ENCODE results near the gene ROR2.

The ROR2 gene

DNA sequence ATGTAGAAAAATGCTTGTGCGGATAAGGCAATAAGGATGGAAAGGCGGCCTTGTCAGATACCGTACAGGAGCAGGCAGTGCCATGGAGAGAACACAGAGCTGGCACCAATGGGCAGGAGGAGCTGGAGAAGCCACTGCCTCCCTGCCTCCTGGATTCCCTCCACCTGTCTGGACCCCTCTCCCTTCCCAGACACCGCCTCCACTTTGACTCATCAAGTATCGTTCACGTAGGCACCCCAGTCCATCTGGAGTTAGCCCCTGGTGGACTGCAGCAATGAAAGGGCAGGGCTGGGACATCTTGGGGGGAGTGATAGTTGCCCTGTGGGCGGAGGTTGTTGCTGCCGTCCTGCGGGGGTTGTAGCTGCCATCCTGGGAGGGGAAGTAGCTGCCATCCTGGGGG lies 232.0 kb downstream of the ROR2 start:
- DNase-seq (ENCODE audit: low read depth in 2 of 2), result no peak

DNA sequence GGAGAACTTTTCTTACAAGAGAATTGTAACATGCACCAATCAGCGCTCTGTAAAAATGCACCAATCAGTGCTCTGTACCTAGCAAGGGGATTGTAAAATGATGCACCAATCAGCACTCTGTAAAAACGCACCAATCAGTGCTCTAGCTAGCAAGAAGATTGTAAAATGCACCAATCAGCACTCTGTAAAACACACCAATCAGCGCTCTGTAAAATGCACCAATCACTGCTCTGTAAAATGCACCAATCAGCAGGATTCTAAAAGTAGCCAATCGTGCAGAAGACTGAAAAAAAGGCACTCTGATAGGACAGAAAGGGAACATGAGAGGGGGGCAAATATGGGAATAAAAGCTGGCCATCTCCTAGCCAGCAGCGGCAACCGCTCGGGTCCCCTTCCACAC lies 233.2 kb downstream of the ROR2 start:
- DNase-seq (ENCODE audit: low read depth in 2 of 2), result no peak

DNA sequence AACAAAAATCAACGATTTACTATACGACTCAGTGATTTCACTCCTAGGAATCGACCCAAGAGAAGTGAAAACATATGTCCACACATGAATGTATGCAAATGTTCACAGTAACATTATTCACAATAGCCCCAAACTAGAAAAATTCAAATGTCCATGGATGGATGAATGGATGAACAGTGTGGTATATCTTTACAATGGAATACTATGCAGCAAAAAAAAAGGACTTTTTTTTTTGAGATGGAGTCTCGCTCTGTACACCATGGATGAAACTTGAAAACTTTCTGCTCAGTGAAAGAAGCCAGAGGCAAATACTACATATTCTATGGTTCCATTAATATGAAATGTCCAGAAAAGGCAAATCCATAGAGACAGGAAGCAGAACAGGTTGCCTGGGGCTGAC lies 233.8 kb downstream of the ROR2 start:
- DNase-seq (ENCODE audit: low read depth in 2 of 2), result no peak

DNA sequence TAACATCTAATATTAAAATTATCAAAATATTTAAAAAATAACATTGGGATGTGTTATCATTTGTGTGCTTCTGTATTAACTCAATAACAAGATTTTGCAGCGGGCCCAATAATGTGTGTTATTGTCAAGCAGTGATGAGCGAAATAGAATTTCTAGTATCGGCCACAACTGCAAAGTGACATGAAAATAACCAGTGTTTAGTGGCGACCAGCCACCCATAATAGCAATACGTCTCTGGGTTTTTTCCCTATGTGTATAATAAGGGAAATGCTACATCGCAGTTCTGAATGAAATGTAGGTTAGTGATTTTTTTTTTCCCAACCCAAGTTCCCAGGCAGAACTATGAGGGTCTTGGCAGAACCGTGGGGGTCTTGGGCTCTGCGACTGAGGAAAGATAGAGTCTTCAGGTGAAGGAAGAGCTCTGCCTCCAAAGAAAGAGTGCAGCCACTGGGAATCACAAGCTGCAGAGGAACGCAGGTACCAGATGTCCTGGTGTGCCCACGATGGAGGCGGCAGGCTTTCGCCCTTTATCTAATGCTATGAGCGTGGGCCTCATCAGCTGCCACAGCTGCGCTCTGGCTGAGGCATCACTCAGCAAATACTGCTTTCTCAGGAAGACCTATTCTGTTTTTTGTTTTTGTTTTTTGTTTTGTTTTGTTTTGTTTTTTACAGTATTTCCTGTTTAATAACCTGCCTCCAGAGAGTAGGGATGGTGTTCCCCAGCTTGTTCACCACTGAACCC lies 235.0 kb downstream of the ROR2 start:
- no peak for DNase-seq (ENCODE audit: low read depth in 2 of 2)

DNA sequence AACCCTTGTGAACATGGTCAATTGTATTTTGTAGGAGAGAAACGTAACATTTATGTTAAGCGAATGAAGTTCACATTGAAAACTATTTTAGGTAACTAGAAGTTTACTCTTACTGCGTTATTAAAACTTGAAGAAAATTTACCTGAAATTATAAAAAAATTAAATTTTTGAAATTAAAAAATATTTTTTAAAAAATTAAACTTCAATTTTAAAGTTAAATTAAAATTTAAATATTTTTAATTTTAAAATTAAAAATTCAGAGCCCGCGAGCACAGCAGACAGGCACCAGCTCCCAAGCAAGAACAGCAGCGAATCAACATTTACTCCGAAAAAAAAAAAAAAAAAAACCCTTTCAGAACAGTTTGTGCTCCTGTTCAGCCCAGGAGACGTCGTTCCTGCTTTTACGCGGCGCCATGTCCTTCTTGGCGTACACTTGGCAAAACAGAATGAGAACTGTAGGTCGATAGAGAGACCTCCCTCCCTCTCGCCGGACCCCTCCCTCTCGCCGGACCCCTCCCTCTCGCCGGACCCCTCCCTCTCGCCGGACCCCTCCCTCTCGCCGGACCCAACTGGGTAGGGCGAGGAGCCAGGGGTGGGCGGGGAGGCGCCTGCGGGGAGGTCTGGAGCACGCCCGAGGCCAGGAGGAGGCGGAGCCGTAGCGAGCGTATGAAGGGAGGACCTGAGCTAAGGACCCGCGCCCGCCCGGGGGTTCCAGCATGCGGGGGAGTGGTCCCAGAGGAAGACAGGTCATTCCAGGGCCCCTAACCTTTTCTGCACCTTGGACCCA lies 235.8 kb downstream of the ROR2 start:
- no peak for DNase-seq (ENCODE audit: low read depth in 2 of 2)

DNA sequence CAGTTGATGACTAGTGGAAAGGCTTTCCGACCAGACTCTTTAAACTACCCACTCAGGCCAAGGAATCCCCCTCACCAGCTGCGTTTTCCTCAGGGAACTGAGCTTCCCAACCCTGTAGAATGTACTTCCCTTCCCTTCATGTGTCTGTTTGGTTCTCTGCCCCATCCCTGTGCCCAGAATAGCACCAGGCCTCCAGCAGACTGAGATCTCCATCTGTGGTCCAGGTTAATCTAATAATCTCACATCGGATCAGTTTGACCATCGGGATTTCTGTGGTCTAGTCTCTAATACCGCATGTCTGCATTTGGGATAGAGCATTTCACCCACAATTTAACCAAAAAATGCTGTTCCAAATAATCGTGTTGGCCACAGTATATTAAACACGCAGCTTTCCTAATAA lies 237.2 kb downstream of the ROR2 start:
- DNase-seq (ENCODE audit: low read depth in 2 of 2), result no peak

DNA sequence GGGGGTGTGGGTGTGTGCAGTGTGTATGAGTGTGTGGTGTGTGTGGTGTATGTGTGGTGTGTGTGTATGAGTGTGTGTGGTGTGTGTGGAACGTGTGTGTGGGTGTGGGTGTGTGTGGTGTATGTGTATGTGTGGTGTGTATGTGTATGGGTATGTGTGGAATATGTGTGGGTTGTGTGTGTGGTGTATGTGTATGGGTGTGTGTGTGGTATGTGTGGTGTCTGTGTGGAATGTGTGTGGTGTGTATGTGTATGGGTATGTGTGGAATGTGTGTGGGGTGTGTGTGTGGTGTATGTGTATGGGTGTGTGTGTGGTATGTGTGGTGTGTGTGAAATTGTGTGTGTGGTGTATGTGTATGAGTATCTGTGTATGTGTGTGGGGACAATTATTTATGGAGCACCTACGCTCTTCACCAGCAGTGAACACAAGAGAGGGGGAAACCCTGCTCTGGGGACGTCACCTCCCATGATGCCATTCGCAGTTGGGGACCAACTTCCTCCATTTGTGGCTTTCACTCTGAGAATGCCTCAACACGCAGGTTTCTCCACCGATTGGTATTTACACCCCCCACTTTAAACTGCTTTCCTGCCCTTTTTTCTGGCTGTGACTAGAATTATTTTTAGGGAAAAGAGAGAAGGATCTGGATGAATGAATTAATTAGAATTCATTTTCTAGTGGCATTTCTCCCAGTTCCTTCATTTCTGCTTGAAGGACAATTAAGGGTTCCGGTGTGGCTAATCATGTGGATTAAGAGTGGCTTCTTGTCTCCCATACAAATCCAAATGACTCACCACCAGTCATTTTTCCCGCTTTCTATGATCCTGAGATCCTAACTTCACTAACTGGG lies 238.1 kb downstream of the ROR2 start:
- DNase-seq (ENCODE audit: low read depth in 2 of 2), result peak; percentile 19 to 25

DNA sequence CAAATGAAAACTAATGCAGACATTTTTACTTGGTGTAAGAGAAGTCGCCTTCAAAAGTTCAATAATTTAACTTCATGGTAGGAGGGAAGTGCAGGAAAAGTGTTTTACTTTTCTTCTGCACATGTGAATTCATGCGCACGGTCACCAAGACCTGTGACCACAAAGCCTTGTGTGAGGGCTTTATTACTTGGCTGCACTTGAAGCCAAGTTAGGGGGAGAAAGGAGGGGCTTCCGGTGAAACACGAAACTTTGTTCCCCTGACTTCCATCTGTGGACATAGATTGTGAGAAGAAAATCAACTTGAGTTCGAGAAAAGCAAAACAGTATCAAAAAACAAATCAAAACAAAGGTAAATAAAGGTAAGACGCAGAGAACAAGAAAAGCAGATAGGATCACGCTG lies 239.9 kb downstream of the ROR2 start:
- no peak for DNase-seq (ENCODE audit: low read depth in 2 of 2)

DNA sequence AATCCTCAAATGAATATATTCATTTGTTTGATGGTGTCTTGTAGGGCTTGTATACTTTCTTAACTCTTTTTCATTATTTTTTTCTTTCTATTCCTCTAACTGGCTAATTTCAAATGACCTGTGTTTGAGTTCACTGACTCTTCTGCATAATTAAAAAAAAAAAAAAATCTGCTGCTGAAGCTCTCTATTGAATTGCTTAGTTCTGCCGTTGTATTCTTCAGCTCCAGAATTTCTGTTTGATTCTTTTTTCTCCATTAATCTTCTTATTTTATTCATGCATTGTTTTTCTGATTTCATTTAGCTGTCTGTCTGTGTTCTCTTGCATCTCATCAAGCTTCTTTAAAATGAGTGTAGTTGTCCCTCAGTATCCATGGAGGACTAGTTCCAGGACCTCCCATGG lies 244.6 kb downstream of the ROR2 start:
- no peak for DNase-seq (ENCODE audit: low read depth in 2 of 2)

DNA sequence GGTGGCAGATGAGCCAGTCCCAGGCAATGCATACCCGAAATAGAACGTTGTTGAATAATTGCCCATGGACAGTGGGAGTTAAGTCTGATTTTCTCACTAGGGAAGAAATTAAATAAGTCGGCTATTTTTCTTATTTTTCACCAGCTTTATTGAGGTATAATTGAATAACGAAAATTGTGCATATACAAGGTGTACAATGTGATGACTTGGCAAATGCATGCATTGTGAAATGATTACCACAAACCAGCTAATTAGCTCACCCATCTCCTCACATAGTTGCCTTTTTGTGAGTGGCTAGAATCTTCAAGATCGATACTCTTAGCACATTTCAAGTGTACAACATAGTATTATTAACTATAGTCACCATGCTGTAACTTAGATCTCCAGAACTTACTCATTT lies 249.6 kb downstream of the ROR2 start:
- DNase-seq (ENCODE audit: low read depth in 2 of 2), result no peak

DNA sequence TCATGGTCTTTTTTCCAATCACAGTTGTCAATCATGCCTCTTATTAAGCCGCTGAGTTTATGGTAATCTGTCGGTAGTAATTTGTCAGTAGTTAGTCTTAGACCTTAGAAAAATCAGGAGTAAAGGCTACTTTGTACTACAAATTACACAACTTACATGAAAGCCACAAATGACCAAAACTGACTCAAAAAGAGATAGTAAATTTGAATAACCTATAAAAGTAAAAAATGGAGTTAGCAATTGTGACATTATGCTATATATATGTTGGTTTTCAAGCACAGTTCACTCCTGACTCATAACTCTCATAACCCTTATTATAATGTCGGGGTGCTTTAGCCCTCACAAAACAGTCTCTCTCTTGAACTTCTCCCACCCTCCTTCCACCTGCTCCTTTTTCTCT lies 251.8 kb downstream of the ROR2 start:
- no peak for DNase-seq (ENCODE audit: low read depth in 2 of 2)

DNA sequence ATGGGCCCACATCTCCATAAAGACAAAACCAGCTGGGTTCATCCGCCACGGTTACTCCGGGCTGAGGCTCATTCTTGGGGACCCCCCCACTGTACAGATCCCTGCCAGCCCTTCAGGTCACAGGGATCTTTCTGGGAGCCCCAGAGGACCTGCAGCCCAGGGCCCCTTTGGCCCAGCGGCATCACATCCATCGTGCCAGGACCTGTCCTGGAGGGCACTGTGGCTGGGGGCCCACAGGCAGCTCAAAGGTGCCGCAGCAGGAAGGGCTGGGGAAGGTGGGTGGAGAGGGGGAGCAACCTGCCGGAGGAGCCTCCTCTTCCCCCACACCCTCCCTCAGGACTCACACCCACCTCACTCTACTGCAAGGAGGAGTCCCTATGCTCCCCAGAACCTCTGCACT lies 252.8 kb downstream of the ROR2 start:
- no peak for DNase-seq (ENCODE audit: low read depth in 2 of 2)

DNA sequence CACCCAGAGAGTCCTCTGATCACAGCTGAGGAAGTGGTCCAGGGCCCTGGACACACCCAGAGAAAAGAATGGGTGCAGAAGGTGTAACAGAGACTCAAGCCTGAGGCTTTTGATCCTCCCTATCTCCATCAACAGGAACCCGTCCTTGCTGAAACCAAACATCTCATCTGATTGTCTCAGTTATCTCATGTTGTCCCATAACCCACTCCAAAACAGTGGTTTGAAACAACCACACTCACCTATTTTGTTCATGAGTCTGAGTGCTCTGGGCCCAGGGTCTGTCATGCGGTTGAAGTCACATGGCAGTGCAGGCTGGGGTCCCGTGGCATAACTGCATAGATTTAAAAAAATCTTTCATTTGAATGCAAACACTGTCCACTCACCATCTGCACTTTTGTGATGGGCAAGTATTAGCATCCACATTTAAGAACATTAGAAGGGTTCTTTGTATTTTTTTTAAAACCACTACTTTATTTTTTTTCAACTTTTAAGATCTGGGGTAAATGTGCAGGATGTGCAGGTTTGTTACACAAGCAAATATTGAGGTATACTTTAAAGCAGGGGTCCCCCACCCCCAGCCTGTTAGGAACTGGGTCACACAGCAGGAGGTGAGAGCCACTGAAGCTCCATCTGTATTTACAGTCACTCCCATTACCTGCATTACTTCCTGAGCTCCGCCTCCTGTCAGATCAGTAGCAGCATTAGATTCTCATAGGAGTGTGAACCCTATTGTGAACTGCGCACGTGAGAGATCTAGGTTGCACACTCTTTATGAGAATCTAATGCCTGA lies 255.8 kb downstream of the ROR2 start:
- no peak for DNase-seq (ENCODE audit: low read depth in 2 of 2)

DNA sequence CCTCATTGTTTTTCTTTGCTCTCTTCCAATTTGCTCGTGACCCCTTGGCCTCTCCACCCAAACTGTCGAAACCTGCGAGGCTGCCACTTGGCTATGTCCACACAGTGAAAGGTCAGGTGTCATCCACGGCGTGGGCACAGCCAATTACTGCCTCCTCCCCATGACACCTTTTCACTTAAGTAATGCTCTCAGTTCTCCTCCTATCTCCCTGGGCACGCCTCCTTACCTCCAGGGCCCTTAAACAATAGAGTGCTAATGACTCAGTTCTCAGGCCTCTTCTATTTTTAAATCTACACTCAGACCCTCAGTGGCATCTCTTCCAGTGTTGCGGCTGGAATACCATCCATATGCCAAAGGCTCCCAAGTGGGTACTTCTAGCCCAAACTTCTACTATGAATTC lies 256.8 kb downstream of the ROR2 start:
- no peak for DNase-seq (ENCODE audit: low read depth in 2 of 2)

DNA sequence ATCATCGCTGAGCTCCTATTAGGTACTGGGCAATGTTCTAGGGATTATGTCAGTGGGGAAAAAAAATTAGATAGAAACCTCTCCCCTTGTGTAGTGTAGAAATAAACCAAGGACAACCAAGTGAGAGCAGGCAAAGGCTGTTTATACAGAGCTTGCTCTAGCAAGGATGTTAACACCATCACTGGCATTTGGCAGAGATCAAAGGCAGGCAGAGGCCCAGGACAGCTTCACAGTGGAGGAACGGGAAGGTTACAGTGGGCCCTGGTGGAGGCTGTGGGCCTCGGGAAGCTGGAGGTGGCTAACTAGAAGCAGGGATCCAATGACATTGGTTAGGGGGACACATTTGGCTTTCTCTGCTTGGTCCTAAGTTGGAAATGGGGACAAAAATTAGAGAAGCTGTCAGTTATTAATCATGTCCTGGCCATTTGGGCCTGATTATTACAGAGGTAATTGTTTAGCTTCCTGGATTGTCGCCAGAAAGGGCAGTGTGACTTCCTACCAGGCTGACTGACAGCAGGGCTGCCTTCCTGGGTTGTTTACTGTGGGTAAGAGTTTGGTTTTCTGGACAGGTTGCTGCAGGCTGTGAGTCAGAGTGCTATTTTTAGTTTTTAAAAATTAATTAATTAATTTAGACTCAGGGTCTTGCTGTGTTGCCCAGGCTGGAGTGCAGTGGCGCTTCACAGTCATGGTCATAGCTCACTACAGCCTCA lies 259.3 kb downstream of the ROR2 start:
- no peak for DNase-seq (ENCODE audit: low read depth in 2 of 2)

DNA sequence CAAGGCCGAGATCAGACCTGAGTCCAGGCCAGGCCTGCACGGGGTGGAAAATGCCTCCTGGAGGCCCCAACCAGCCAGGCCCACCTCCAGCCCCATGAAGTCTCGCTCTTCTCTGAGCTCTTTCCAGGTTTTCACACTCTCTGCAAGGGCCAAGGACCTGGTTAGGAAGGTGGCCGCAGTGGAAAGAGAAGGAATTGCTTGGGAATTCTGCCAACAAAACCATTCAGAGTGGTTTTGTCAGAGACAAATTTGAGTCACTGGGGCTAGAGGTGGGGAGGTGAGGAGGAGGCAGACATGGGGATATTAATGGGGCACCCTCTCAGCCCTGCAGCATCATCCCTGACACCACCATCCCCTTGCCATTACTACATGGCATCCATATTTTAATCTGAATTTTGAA lies 261.0 kb downstream of the ROR2 start:
- no peak for DNase-seq (ENCODE audit: low read depth in 2 of 2)

DNA sequence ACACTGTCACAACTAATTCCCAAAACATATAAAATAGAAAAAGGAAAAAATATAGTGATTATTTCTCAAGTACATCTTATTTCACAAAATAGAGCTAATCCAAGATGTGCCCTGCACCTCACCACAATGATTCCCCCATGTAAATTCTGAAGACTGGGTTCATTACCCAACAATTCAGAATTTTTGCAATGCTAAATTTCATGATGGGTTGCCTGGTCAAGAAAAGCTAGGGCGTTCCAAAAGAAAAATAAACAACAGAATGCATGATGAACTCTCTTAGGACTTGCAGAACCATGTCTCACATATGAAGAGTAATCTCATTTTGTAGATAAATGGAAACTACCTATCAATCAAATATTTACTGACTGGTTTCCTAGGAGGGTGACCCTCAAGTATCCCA lies 266.8 kb downstream of the ROR2 start:
- no peak for DNase-seq (ENCODE audit: low read depth in 2 of 2)

DNA sequence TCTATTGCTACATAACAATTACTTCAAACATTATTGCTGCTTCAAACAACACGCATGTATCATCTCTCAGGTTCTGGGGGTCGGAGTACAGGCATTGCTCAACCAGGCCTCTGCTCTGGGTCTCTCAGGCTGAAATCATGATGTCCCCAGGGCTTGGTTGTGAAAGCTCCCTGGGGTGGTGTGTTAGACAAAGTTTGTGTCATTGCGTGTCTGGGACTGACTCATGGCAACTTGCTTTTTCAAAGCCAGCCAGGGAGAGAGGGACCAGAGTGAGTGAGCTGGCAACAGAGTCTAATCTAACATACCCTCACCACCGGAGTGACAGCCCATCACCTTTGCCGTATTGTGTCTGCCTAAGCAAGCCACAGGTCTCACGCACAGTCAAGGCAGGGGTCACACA lies 267.2 kb downstream of the ROR2 start:
- DNase-seq (ENCODE audit: low read depth in 2 of 2), result no peak

DNA sequence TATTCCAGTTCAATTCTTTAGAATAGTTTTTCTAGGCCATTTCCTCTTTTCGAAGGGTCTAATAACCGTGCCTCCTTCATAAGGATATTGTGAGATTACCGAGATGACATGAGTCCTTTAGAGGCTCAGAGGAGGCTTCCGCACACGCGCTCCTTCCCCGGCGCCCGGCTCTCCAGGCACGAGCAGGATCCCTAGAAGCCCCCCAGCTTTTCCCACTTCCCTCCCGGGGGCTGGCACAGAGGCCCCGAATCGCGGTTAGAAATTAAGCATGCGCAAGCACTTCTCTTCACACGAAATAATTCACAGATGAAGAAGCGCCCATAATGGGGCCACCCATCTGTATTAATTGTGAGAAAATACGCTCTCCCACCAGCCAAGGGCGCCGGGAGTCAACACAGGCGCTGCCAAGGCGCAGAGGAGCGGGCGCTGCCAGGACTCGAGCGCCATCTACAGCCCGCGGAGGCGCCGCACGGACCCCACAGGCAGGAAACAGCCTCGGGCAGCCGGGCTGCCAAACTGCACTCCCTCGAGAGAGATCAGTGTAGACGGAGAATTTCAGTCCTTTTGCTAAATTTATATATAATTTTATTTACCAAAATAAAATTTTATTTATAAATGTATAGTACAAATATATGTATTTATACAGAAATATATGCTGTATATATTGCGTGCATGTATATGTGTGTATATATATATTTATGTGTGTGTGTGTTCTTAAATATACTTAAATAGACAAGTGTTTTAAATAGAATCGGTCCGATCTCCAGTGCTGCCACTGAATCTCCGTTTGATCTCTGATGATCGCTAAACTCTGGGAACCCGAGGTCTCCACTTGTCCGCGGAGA lies 268.3 kb downstream of the ROR2 start:
- peak; percentile 14 to 26 for DNase-seq (ENCODE audit: low read depth in 2 of 2)

DNA sequence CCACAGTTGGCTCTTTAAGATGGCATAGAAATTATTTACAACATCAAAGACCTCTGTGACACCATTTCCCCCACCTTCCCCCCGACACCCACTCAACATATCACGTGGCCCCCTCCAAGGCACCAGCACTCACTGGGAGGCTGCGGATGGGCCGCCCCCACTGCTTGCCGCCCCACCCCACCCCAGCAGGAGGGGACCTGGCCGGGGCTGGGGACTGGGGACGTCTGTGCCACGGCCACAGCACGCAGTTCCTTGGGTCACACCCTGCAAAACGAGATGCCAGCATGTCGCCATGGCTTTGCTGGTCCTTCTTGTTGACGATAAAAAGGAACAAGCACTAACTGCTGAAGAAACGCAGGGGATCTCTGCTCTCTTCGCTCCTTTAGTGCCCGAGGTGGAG lies 269.0 kb downstream of the ROR2 start:
- DNase-seq (ENCODE audit: low read depth in 2 of 2), result no peak

All from stimulated activated CD8-positive, alpha-beta memory T cell treated with anti-CD3 and anti-CD28 coated beads, Interleukin-2, amount 100 ng/mL, for 1 hour (primary cell).